ENCODE results near the gene ZSWIM5.
"Not testable (repeated sequence)": the region's sequence is repeated elsewhere in the genome, so short reads cannot be mapped to it uniquely, and the experiment has no call there.

ZSWIM5 gene

DNA sequence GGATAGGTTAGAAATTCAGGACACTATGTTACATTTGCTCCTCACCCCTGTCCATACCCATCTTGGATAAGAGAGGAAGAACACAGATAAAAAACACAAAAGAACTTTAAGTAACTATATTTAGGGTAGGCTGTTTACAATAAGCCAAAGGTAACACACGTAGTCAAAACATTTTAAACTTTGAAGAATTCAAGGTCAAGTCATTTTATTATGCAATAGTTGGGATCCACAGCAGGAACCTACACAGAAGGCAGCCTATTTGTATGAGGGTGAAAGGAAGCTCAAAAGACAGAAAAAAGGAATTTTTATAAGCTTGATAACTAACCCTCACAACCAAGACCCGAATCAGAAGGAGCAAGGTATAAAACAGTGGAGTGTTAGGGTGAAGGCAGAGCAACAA lies 89.6 kb downstream of the ZSWIM5 start:
- H3K4me3 ChIP-seq (ENCODE audit: low read depth in 1 of 2, low read length in 2 of 2): no peak overlapping the region
- H3K4me1 ChIP-seq (ENCODE audit: control insufficient read depth in 1 of 2, insufficient read depth in 2 of 2, low read length in 2 of 2): no peaks in the 10 kb centered on the region
- H3K27ac ChIP-seq (ENCODE audit: low read depth, low read length): no peak overlapping the region
- no peaks in the 10 kb centered on the region for H3K27me3 ChIP-seq (ENCODE audit: control insufficient read depth in 1 of 2, insufficient read depth in 2 of 2, low read length in 2 of 2)
- no peaks in the 10 kb centered on the region for H3K9me3 ChIP-seq (ENCODE audit: control insufficient read depth in 1 of 2, low read length in 2 of 2)
- no peak overlapping the region for H3K9ac ChIP-seq (ENCODE audit: low read depth in 1 of 2, low read length in 2 of 2)
- no peaks in the 10 kb centered on the region for H3K36me3 ChIP-seq (ENCODE audit: control insufficient read depth in 1 of 2, insufficient read depth in 2 of 2, low read length in 2 of 2)

DNA sequence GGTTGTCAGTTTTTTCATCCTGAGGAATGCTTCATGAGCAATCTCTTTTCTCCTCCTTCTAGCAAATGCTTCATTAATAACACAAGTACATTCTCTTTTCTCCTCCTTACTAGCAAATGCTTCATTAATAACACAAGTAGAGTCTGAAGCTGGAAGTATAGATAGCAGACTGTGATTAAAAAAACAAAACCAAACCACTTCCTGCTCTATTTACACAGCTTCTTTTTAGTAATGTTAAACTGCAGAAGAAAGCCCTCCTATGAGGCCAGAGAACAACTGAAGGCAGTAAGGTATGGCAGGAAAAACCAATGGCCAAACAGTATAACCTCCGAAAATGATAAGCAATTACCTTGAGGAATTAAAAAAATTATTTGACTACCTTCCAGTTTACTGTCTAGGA lies 90.1 kb downstream of the ZSWIM5 start:
- H3K27ac ChIP-seq (ENCODE audit: low read depth, low read length): no peak overlapping the region
- H3K4me3 ChIP-seq (ENCODE audit: low read depth in 1 of 2, low read length in 2 of 2): no peak overlapping the region
- peaks cover 0 to 5% of the 10 kb centered on the region in 2 donors for H3K9me3 ChIP-seq (ENCODE audit: control insufficient read depth in 1 of 2, low read length in 2 of 2)
- H3K27me3 ChIP-seq (ENCODE audit: control insufficient read depth in 1 of 2, insufficient read depth in 2 of 2, low read length in 2 of 2): no peaks in the 10 kb centered on the region
- H3K36me3 ChIP-seq (ENCODE audit: control insufficient read depth in 1 of 2, insufficient read depth in 2 of 2, low read length in 2 of 2): no peaks in the 10 kb centered on the region
- H3K9ac ChIP-seq (ENCODE audit: low read depth in 1 of 2, low read length in 2 of 2): no peak overlapping the region
- no peaks in the 10 kb centered on the region for H3K4me1 ChIP-seq (ENCODE audit: control insufficient read depth in 1 of 2, insufficient read depth in 2 of 2, low read length in 2 of 2)

DNA sequence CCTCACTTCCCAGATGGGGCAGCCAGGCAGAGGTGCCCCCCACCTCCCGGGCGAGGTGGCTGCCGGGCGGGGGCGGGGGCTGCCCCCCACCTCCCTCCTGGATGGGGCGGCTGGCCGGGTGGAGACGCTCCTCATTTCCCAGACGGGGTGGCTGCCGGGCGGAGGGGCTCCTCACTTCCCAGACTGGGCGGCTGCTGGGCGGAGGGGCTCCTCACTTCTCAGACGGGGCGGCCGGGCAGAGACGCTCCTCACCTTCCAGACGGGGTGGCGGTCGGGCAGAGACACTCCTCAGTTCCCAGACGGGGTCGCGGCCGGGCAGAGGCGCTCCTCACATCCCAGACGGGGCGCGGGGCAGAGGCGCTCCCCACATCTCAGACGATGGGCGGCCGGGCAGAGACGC lies 91.2 kb downstream of the ZSWIM5 start:
- not testable (repeated sequence) for H3K27me3 ChIP-seq (ENCODE audit: control insufficient read depth in 1 of 2, insufficient read depth in 2 of 2, low read length in 2 of 2); H3K36me3 ChIP-seq (ENCODE audit: control insufficient read depth in 1 of 2, insufficient read depth in 2 of 2, low read length in 2 of 2); H3K4me3 ChIP-seq (ENCODE audit: low read depth in 1 of 2, low read length in 2 of 2); H3K9ac ChIP-seq (ENCODE audit: low read depth in 1 of 2, low read length in 2 of 2); H3K9me3 ChIP-seq (ENCODE audit: control insufficient read depth in 1 of 2, low read length in 2 of 2); H3K4me1 ChIP-seq (ENCODE audit: control insufficient read depth in 1 of 2, insufficient read depth in 2 of 2, low read length in 2 of 2); H3K27ac ChIP-seq (ENCODE audit: low read depth, low read length)

DNA sequence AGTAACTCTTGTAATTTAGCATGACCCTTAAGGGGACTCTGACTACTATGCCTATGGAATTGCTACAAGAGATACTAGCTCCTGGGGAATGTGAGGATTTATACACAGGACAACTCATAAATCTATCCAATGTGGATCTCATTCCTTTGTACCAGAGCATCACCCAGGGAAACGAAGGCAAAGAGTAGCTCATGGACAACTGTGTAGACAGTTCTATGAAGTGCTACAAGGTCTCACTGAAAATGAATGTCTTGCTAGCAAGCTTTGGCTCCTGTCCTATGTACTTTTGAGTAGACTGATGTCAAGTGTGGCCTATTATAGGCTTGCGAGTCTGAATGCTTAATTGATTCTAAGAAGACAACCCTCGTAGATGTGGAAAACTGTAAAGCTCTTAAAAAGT lies 93.7 kb downstream of the ZSWIM5 start:
- Histone ChIP-seq H3K27ac (ENCODE audit: low read depth, low read length) (no peak overlapping the region), H3K4me1 (ENCODE audit: control insufficient read depth in 1 of 2, insufficient read depth in 2 of 2, low read length in 2 of 2) (no peaks in the 10 kb centered on the region), H3K27me3 (ENCODE audit: control insufficient read depth in 1 of 2, insufficient read depth in 2 of 2, low read length in 2 of 2) (no peaks in the 10 kb centered on the region), H3K36me3 (ENCODE audit: control insufficient read depth in 1 of 2, insufficient read depth in 2 of 2, low read length in 2 of 2) (no peaks in the 10 kb centered on the region), H3K9me3 (ENCODE audit: control insufficient read depth in 1 of 2, low read length in 2 of 2) (peaks cover 0 to 5% of the 10 kb centered on the region in 2 donors), H3K9ac (ENCODE audit: low read depth in 1 of 2, low read length in 2 of 2) (no peak overlapping the region), H3K4me3 (ENCODE audit: low read depth in 1 of 2, low read length in 2 of 2) (no peak overlapping the region)

DNA sequence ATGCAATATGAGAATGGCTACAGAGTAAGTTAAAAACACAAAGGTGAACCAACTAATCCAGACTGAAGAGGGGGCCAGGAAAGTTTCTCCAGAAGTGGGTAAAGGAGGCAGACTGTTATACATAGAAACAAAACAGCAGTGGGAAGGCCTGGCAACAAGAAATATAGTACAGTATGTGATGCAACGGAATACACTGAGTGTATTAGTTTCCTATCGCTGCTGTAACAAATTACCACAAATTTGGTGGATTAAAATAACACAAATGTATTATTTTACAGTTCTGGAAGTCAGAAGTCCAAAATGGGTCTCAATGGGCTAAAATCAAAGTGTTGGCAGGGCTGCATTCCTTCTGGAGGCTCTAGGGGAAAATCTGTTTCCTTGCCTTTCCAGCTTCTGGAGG lies 95.2 kb downstream of the ZSWIM5 start:
- Histone ChIP-seq H3K36me3 (ENCODE audit: control insufficient read depth in 1 of 2, insufficient read depth in 2 of 2, low read length in 2 of 2) (no peaks in the 10 kb centered on the region), H3K27ac (ENCODE audit: low read depth, low read length) (no peak overlapping the region), H3K9me3 (ENCODE audit: control insufficient read depth in 1 of 2, low read length in 2 of 2) (peaks cover 0 to 5% of the 10 kb centered on the region in 2 donors), H3K4me3 (ENCODE audit: low read depth in 1 of 2, low read length in 2 of 2) (no peak overlapping the region), H3K27me3 (ENCODE audit: control insufficient read depth in 1 of 2, insufficient read depth in 2 of 2, low read length in 2 of 2) (no peaks in the 10 kb centered on the region), H3K4me1 (ENCODE audit: control insufficient read depth in 1 of 2, insufficient read depth in 2 of 2, low read length in 2 of 2) (no peaks in the 10 kb centered on the region), H3K9ac (ENCODE audit: low read depth in 1 of 2, low read length in 2 of 2) (no peak overlapping the region)

DNA sequence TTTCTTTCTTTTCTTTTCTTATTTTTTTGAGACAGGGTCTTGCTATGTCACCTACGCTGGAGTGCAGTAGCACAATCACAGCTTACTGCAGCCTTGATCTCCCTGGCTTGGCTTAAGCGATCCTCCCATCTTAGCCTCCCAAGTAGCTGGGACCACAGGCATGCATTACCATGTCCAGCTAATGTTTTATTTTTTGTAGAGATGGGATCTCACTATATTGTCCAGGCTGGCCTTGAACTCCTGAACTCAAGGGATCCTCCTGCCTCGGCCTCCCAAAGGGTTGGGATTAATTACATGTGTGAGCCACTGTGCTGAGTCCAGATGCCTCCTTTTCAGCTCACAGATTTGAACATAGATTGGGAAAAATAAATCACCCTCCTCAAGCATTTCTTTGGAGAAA lies 98.6 kb downstream of the ZSWIM5 start:
- Histone ChIP-seq H3K4me1 (ENCODE audit: control insufficient read depth in 1 of 2, insufficient read depth in 2 of 2, low read length in 2 of 2) (no peaks in the 10 kb centered on the region), H3K36me3 (ENCODE audit: control insufficient read depth in 1 of 2, insufficient read depth in 2 of 2, low read length in 2 of 2) (no peaks in the 10 kb centered on the region), H3K27ac (ENCODE audit: low read depth, low read length) (no peak overlapping the region), H3K9ac (ENCODE audit: low read depth in 1 of 2, low read length in 2 of 2) (no peak overlapping the region), H3K27me3 (ENCODE audit: control insufficient read depth in 1 of 2, insufficient read depth in 2 of 2, low read length in 2 of 2) (no peaks in the 10 kb centered on the region), H3K4me3 (ENCODE audit: low read depth in 1 of 2, low read length in 2 of 2) (no peak overlapping the region), H3K9me3 (ENCODE audit: control insufficient read depth in 1 of 2, low read length in 2 of 2) (peaks cover 0 to 5% of the 10 kb centered on the region in 2 donors)

DNA sequence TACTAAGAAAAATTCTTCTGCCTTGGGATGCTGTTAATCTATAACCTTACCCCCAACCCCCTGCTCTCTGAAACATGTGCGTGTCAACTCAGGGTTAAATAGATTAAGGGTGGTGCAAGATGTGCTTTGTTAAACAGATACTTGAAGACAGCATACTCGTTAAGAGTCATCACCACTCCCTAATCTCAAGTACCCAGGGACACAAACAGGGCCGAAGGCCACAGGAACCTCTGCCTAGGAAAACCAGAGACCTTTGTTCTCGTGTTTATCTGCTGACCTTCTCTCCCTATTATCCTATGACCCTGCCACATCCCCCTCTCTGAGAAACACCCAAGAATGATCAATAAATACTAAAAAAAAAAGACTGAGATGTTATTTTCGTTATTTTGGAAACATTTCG lies 99.5 kb downstream of the ZSWIM5 start:
- not testable (repeated sequence) for H3K9me3 ChIP-seq (ENCODE audit: control insufficient read depth in 1 of 2, low read length in 2 of 2); H3K27me3 ChIP-seq (ENCODE audit: control insufficient read depth in 1 of 2, insufficient read depth in 2 of 2, low read length in 2 of 2); H3K4me1 ChIP-seq (ENCODE audit: control insufficient read depth in 1 of 2, insufficient read depth in 2 of 2, low read length in 2 of 2); H3K36me3 ChIP-seq (ENCODE audit: control insufficient read depth in 1 of 2, insufficient read depth in 2 of 2, low read length in 2 of 2); H3K27ac ChIP-seq (ENCODE audit: low read depth, low read length); H3K4me3 ChIP-seq (ENCODE audit: low read depth in 1 of 2, low read length in 2 of 2); H3K9ac ChIP-seq (ENCODE audit: low read depth in 1 of 2, low read length in 2 of 2)

DNA sequence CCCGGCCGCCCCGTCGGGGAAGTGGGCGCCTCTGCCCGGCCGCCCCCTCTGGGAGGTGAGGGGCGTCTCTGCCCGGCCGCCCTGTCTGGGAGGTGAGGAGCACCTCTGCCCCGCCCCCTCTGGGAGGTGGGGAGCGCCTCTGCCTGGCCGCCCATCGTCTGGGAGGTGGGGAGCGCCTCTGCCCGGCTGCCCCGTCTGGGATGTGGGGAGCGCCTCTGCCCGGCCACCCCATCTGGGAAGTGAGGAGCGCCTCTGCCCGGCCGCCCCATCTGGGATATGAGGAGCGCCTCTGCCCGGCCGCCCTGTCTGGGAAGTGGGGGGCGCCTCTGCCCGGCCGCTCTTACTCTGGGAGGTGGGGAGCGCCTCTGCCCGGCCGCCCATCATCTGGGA lies 100.3 kb downstream of the ZSWIM5 start:
- H3K36me3 ChIP-seq (ENCODE audit: control insufficient read depth in 1 of 2, insufficient read depth in 2 of 2, low read length in 2 of 2); H3K9me3 ChIP-seq (ENCODE audit: control insufficient read depth in 1 of 2, low read length in 2 of 2); H3K9ac ChIP-seq (ENCODE audit: low read depth in 1 of 2, low read length in 2 of 2); H3K27ac ChIP-seq (ENCODE audit: low read depth, low read length); H3K4me1 ChIP-seq (ENCODE audit: control insufficient read depth in 1 of 2, insufficient read depth in 2 of 2, low read length in 2 of 2); H3K4me3 ChIP-seq (ENCODE audit: low read depth in 1 of 2, low read length in 2 of 2); H3K27me3 ChIP-seq (ENCODE audit: control insufficient read depth in 1 of 2, insufficient read depth in 2 of 2, low read length in 2 of 2): not testable (repeated sequence)

DNA sequence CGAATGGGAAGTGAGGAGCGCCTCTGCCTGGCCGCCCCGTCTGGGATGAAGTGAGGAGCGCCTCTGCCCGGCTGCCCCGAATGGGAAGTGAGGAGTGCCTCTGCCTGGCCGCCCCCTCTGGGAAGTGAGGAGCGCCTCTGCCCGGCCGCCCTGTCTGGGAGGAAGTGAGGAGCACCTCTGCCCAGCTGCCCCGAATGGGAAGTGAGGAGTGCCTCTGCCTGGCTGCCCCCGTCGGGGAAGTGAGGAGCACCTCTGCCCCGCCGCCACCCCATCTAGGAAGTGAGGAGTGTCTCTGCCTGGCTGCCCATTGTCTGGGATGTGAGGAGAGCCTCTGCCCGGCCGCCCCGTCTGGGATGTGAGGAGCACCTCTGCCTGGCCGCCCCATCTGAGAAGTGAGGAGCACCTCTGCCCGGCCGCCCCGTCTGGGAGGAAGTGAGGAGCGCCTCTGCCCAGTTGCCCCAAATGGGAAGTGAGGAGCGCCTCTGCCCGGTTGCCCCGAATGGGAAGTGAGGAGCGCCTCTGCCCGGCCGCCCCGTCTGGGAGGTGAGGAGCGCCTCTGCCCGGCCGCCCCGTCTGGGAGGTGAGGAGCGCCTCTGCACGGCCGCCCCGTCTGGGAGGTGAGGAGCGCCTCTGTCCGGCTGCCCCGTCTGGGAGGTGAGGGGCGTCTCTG lies 100.8 kb downstream of the ZSWIM5 start:
- not testable (repeated sequence) for H3K9ac ChIP-seq (ENCODE audit: low read depth in 1 of 2, low read length in 2 of 2); H3K36me3 ChIP-seq (ENCODE audit: control insufficient read depth in 1 of 2, insufficient read depth in 2 of 2, low read length in 2 of 2); H3K27me3 ChIP-seq (ENCODE audit: control insufficient read depth in 1 of 2, insufficient read depth in 2 of 2, low read length in 2 of 2); H3K4me3 ChIP-seq (ENCODE audit: low read depth in 1 of 2, low read length in 2 of 2); H3K27ac ChIP-seq (ENCODE audit: low read depth, low read length); H3K4me1 ChIP-seq (ENCODE audit: control insufficient read depth in 1 of 2, insufficient read depth in 2 of 2, low read length in 2 of 2); H3K9me3 ChIP-seq (ENCODE audit: control insufficient read depth in 1 of 2, low read length in 2 of 2)

DNA sequence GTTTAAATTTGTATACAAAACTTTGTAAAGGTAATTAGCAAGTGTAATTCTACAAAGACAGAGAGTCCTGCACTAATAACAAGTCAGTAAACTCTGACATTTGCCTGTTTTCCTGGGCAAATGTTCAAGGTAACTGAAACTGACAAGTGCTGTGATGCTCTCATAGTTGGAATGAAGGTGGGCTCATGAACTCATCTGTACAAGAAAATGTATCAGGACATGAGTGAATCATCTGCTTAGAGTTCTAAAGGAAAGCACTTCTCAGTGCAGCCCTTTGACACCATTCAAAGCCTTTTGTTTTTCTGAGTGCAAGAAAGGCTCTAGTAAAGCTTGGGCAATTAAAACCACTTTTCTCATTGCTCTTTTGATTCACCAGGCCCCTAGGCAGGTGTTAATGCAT lies 102.9 kb downstream of the ZSWIM5 start:
- H3K36me3 ChIP-seq (ENCODE audit: control insufficient read depth in 1 of 2, insufficient read depth in 2 of 2, low read length in 2 of 2): no peaks in the 10 kb centered on the region
- H3K4me3 ChIP-seq (ENCODE audit: low read depth in 1 of 2, low read length in 2 of 2): no peak overlapping the region
- H3K9me3 ChIP-seq (ENCODE audit: control insufficient read depth in 1 of 2, low read length in 2 of 2): no peaks in the 10 kb centered on the region
- H3K4me1 ChIP-seq (ENCODE audit: control insufficient read depth in 1 of 2, insufficient read depth in 2 of 2, low read length in 2 of 2): no peaks in the 10 kb centered on the region
- no peaks in the 10 kb centered on the region for H3K27me3 ChIP-seq (ENCODE audit: control insufficient read depth in 1 of 2, insufficient read depth in 2 of 2, low read length in 2 of 2)
- H3K9ac ChIP-seq (ENCODE audit: low read depth in 1 of 2, low read length in 2 of 2): no peak overlapping the region
- H3K27ac ChIP-seq (ENCODE audit: low read depth, low read length): no peak overlapping the region

DNA sequence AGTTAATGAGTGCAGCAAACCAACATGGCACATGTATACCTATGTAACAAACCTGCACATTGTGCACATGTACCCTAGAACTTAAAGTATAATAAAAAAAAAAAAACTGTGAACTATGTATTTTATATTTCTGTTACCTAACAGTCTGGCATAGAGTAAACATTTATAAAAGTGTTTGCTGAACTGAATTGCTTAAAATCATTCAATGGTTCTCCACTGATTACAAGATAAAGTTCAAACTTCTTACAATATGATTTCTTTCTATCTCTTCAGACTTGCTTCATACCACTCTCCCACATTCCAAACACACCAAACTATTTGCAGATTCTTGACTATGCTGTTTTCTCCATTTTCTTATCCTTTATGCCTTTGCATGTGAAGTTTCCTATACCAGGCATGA lies 104.5 kb downstream of the ZSWIM5 start:
- Histone ChIP-seq H3K27me3 (ENCODE audit: control insufficient read depth in 1 of 2, insufficient read depth in 2 of 2, low read length in 2 of 2) (no peaks in the 10 kb centered on the region), H3K9ac (ENCODE audit: low read depth in 1 of 2, low read length in 2 of 2) (no peak overlapping the region), H3K9me3 (ENCODE audit: control insufficient read depth in 1 of 2, low read length in 2 of 2) (no peaks in the 10 kb centered on the region), H3K27ac (ENCODE audit: low read depth, low read length) (no peak overlapping the region), H3K36me3 (ENCODE audit: control insufficient read depth in 1 of 2, insufficient read depth in 2 of 2, low read length in 2 of 2) (no peaks in the 10 kb centered on the region), H3K4me3 (ENCODE audit: low read depth in 1 of 2, low read length in 2 of 2) (no peak overlapping the region), H3K4me1 (ENCODE audit: control insufficient read depth in 1 of 2, insufficient read depth in 2 of 2, low read length in 2 of 2) (no peaks in the 10 kb centered on the region)

All from duodenal mucosa (tissue), 2 donors.